ENCODE measurements around the gene ATP6V1C2. TPM values are rescaled to one million over a fixed set of nuclear protein-coding genes. Genes with fewer than 3 reads are reported as not detected.

The ATP6V1C2 gene
- total and polyA plus RNA-seq, 9 of the 15 experiments (the other 6 are each of a cell fraction or from before 2014, with no cell fraction given): 0.01 to 0.31 (median 0.10) TPM; not detected in 4

GRCh38 chr2:10810202-10811161 lies 89.1 kb downstream of the ATP6V1C2 start (continued):
- TF ChIP-seq ZNF232 (CRISPR knock-in tag; IDR thresholded peaks at IDR 0.05) (no peak), HINFP (tag; conservative IDR thresholded peaks at IDR 0.05; ENCODE audit: low read depth) (no peak), MAFG (tag; conservative IDR thresholded peaks at IDR 0.05) (no peak), ZNF347 (CRISPR knock-in tag; IDR thresholded peaks at IDR 0.05; ENCODE audit: low read depth) (no peak), NCOA4 (IDR thresholded peaks at IDR 0.05; ENCODE audit: partially characterized antibody) (no peak), SRF (CRISPR knock-in tag; IDR thresholded peaks at IDR 0.05) (peak in 1 of 2 experiments; percentile 79; a peak in 1 of 4 replicates), ZNF146 (CRISPR knock-in tag; IDR thresholded peaks at IDR 0.05; ENCODE audit: unreplicated experiment) (no peak), BHLHE40 (IDR thresholded peaks at IDR 0.05; ENCODE audit: low read length) (no peak), ZNF121 (CRISPR knock-in tag; conservative IDR thresholded peaks at IDR 0.05) (no peak), TCF3 (CRISPR knock-in tag; IDR thresholded peaks at IDR 0.05) (peak; percentile 49), FUS (optimal IDR thresholded peaks at IDR 0.05; ENCODE audit: low read depth, low read length) (no peak), ZBTB7A (IDR thresholded peaks at IDR 0.05; ENCODE audit: borderline replicate concordance, control insufficient read depth, low read depth, low read length) (no peak), ZNF24 (IDR thresholded peaks at IDR 0.05) (no peak), SIN3A (IDR thresholded peaks at IDR 0.05; ENCODE audit: borderline replicate concordance in 2 of 2, control insufficient read depth in 1 of 2, low read depth in 2 of 2, low read length in 2 of 2) (no peak), ZSCAN32 (CRISPR knock-in tag; IDR thresholded peaks at IDR 0.05) (no peak), CBFA2T2 (conservative IDR thresholded peaks at IDR 0.05) (peak; percentile 48), STAT5A (IDR thresholded peaks at IDR 0.05; ENCODE audit: borderline replicate concordance, low read length) (peak; percentile 22; the same call in 1 of the 2 replicates), NFRKB (IDR thresholded peaks at IDR 0.05; ENCODE audit: low read depth) (no peak), ARID2 (IDR thresholded peaks at IDR 0.05) (no peak), ZNF518B (CRISPR knock-in tag; IDR thresholded peaks at IDR 0.05) (no peak), LCOR (CRISPR knock-in tag; IDR thresholded peaks at IDR 0.05) (0 out of 2 replicates have a peak, but pooled peaks have one; percentile 50), THAP7 (CRISPR knock-in tag; IDR thresholded peaks at IDR 0.05) (no peak), HNRNPK (IDR thresholded peaks at IDR 0.05; ENCODE audit: low read depth, low read length, poor library complexity, severe bottlenecking) (no peak)

Measured in K562 (cell line).